Gastrocnemius medialis (tissue), 4 donors: ENCODE measurements around the gene TRIM22.

Experiments
- POLR2A ChIP-seq, 2 donors: fragments of 450-650 bp; IDR thresholded peaks; one replicate each; pipeline ENCODE4 v1.6.1; 2017; ENCODE audit warnings: antibody characterized with exemption in 2 of 2, mild to moderate bottlenecking in 2 of 2, moderate library complexity in 2 of 2
- TF ChIP-seq, protein P1 (sequence below), 5 experiments: fragments of 450-650 bp in 3 of 5; fragments of 200-600 bp in 2 of 5; sonication (generic) in 2 of 5; IDR thresholded peaks in 4 of 5; conservative IDR thresholded peaks in 1 of 5; 1 replicate in 4 of 5; 2 replicates in 1 of 5; pipeline ENCODE4 v1.5.1; 2016 to 2019; ENCODE audit warnings: antibody characterized with exemption in 5 of 5, mild to moderate bottlenecking in 3 of 5, moderate library complexity in 3 of 5

DNA sequence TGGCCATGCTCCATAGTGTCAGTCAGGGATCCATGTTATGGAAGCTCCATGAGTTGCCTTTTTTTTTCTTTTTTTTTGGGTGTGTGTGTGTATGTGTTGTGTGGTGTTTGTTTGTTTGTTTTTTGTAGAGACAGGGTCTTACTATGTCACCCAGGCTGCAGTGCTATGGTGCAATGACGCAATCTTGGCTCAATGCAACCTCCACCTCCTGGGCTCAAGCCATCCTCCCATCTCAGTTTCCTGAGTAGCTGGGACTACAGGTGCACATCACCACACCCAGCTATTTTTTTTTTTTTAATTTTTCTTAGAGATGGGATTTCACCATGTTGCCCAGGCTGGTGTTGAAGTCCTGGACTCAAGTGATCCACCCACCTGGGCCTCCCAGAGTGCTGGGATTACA lies 1.1 kb upstream of the TRIM22 start:
- TF ChIP-seq, protein P1, sequence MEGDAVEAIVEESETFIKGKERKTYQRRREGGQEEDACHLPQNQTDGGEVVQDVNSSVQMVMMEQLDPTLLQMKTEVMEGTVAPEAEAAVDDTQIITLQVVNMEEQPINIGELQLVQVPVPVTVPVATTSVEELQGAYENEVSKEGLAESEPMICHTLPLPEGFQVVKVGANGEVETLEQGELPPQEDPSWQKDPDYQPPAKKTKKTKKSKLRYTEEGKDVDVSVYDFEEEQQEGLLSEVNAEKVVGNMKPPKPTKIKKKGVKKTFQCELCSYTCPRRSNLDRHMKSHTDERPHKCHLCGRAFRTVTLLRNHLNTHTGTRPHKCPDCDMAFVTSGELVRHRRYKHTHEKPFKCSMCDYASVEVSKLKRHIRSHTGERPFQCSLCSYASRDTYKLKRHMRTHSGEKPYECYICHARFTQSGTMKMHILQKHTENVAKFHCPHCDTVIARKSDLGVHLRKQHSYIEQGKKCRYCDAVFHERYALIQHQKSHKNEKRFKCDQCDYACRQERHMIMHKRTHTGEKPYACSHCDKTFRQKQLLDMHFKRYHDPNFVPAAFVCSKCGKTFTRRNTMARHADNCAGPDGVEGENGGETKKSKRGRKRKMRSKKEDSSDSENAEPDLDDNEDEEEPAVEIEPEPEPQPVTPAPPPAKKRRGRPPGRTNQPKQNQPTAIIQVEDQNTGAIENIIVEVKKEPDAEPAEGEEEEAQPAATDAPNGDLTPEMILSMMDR (IDR thresholded peaks at IDR 0.05 in 4 of 5, conservative IDR thresholded peaks at IDR 0.05 in 1 of 5) = no peak
- TF ChIP-seq POLR2A (IDR thresholded peaks at IDR 0.05) = no peak
